Measurements from ENCODE around the gene ERCC5.

The ERCC5 gene

DNA sequence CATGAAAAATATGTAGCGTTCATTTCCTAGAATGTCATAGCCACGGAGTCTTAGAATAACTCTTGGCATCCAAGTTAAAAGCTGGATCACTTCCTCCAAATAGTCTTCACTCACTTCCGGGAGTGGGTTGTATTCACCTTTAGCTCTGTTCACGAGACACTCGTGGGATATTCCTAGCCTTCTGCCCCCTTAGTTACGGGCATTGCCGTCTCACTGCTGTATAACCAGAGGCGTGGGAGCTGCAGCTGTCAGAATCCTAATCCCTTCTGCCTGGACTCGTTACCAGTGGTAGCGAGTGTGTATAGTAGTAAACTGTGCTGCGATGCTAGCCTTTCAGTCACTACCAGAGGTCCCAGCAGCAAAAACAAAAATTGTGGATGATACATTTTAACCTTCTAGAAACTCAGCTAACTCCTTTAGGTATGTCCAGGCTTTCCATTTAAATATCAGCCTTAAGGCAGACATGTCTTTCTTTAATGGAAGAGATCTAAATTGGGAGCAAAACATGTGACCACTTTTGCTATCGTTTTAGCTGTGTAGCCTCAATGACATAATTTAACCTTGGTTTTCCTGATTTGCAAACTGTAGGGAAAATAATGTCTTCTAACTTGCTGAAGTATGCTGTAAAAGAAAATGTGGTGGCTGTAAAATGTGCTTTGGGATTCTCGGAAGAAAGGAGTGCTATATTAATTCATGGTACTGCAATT, 34.1 kb downstream of the ERCC5 start:
- Mint-ChIP-seq H3K27ac (no peak overlapping the region), H3K36me3 (ENCODE audit: low read depth) (peaks cover 35% of the 10 kb centered on the region), H3K4me1 (ENCODE audit: low read depth) (no peaks in the 10 kb centered on the region), H3K27me3 (no peaks in the 10 kb centered on the region), H3K9me3 (no peaks in the 10 kb centered on the region), H3K4me3 (no peak overlapping the region)
- intact Hi-C loops (cut with micrococcal nuclease) = no loop called here

DNA sequence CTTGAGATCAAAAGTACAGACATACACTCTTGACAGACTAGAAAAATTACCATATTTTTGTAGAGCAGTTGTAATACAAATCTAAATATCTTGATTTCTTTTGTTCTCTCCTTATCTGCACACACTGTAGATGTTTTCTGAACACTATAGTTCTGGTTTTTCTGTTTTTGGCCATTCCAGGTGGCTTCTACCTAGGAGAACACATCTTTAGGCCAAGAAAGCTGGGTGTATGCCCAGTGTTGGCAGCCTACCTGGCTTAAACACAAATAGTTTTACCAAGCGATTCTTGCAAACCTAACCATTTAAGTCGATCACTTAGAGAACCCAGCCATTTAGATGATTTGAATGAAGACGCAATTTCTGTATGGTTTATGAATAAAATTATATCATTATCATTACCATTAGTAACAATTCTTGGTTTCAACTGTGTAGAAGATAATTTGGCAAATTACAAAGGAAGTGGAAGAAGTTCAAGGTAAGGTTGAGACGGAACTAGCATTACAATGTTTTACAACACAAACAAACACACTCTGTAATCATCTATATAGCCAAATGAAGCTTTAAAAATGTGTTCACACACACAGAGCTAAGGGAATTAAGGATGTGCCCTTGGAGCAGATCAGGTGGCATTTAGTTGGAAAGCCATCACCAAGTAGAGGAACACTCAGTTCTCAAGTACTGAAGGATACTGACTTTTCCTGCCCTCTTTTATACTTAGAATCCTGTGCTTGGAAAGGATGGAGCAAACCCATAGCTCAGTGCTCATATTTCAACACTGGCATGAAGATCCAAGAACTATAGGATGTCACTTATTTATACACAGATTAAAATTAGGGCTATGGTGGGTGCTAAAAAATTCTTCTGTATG, 36.2 kb downstream of the ERCC5 start:
- Mint-ChIP-seq H3K27me3 (no peaks in the 10 kb centered on the region), H3K27ac (no peak overlapping the region), H3K4me1 (ENCODE audit: low read depth) (no peaks in the 10 kb centered on the region), H3K4me3 (no peak overlapping the region), H3K9me3 (no peaks in the 10 kb centered on the region), H3K36me3 (ENCODE audit: low read depth) (peaks cover 14% of the 10 kb centered on the region)
- intact Hi-C loops (cut with micrococcal nuclease) = no loop called here

DNA sequence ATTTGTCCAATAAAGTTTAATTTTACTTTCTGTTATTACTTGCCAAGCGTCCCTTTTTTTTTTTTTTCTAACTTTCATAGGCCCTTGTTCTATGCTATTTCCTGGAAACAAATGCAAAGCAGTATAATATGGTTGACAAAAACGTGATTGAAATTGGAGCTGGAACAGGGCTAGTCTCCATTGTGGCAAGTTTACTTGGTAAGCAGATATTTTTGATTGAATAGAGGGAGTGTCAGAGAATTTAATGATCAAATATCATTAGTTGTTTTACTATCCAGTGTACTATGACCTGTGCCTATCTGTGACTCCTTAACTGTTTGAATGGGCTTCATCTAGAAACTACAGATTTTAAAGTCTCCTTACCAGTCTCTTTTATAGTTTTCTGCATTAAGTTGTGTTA, 46.7 kb downstream of the ERCC5 start:
- Mint-ChIP-seq H3K27ac (no peak overlapping the region), H3K9me3 (no peaks in the 10 kb centered on the region), H3K27me3 (no peaks in the 10 kb centered on the region), H3K4me3 (no peak overlapping the region), H3K4me1 (ENCODE audit: low read depth) (no peaks in the 10 kb centered on the region), H3K36me3 (ENCODE audit: low read depth) (no peaks in the 10 kb centered on the region)
- intact Hi-C loops (cut with micrococcal nuclease) = no loop called here

DNA sequence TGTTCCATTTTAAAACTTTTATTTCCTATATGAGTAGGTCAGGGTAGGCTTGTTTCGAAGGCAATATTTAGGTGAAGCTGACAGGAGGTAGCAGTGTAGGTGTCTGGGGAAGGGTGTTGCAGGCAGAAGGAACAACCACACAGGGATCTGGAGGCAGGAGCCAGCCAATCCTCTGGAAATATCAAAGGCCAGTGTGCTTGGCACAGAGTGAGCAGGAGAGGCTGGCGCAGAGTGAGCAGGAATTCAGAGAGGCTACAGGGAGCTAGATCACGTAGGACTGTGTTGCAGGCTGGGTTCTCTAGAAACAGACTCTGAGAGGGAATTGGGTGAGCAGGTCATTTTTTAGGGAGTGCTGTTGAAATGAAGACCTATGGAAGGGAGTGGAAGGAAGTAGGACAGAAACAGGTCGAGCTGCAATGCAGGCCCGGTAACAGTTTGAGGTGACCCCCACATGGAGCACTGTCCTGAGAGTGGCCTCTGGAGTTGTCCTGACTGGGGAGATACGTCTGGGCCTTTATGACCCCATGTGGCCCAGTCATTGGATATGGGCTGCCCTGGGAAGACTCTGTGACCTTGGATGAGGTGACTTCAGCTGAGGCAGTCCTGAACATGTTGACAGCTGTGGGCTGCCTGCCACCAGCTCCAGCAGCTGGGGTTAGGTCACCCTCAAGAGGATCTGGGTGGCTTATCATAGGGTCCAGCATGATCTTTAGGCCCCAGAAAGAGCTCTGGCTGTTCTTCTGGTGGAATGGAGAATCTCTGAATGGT, 51.7 kb downstream of the ERCC5 start:
- Mint-ChIP-seq H3K27ac (no peak overlapping the region), H3K27me3 (no peaks in the 10 kb centered on the region), H3K4me3 (no peak overlapping the region), H3K4me1 (ENCODE audit: low read depth) (no peaks in the 10 kb centered on the region), H3K9me3 (no peaks in the 10 kb centered on the region), H3K36me3 (ENCODE audit: low read depth) (no peaks in the 10 kb centered on the region)
- intact Hi-C loops (cut with micrococcal nuclease) = no loop called here

DNA sequence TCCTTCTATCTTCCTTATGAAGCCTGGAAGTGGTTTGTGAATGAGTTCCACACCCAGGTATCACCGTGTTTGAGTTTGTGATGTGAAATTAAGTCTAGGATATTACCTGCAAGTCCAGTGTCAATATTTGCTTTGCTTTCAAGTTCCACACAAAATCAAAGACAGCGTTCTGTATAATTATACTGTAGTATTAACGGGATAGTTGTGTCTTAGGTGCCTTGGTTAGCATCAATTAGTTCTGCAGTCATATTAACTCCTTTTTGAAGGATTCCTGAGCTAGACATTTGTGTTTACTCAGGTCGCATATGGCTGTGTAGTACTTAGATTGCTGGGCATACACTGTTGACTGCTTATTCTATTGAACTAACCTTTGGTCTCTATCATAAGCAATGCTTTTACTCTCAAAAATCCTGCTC, 54.4 kb downstream of the ERCC5 start:
- intact Hi-C loops (cut with micrococcal nuclease) = no loop called here
- Mint-ChIP-seq H3K27me3 (no peaks in the 10 kb centered on the region), H3K4me1 (ENCODE audit: low read depth) (no peaks in the 10 kb centered on the region), H3K4me3 (no peak overlapping the region), H3K9me3 (no peaks in the 10 kb centered on the region), H3K27ac (no peak overlapping the region), H3K36me3 (ENCODE audit: low read depth) (no peaks in the 10 kb centered on the region)

DNA sequence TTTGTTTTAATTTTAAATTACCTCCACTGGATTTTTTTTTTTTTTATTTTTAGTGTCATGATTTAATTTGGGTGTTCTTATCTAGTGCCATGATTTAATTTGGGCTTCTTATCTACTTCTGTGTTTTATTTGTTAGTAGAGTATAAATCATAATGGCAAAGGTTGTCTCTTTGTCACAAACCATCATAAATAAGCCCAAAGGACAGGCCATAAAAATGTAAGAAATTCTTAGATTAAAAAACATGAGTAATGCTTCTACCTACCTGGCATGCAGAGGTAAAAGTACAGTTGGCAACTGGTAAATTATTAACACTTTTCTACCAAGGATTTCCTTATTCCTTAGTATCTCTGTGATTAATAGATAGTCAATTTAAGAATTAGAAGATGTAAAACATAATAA, 55.2 kb downstream of the ERCC5 start:
- intact Hi-C loops (cut with micrococcal nuclease) = no loop called here
- H3K27me3 Mint-ChIP-seq = no peaks in the 10 kb centered on the region
- no peak overlapping the region for H3K4me3 Mint-ChIP-seq
- no peak overlapping the region for H3K27ac Mint-ChIP-seq
- H3K9me3 Mint-ChIP-seq = no peaks in the 10 kb centered on the region
- H3K36me3 Mint-ChIP-seq (ENCODE audit: low read depth) = no peaks in the 10 kb centered on the region
- no peaks in the 10 kb centered on the region for H3K4me1 Mint-ChIP-seq (ENCODE audit: low read depth)

- intact Hi-C loops (cut with micrococcal nuclease) = no loop called here
- Mint-ChIP-seq H3K27me3 (no peaks in the 10 kb centered on the region), H3K4me3 (no peak overlapping the region), H3K9me3 (no peaks in the 10 kb centered on the region), H3K36me3 (ENCODE audit: low read depth) (no peaks in the 10 kb centered on the region), H3K4me1 (ENCODE audit: low read depth) (no peaks in the 10 kb centered on the region), H3K27ac (no peak overlapping the region)
These were observed 55.9 kb downstream of the ERCC5 start for GRCh38 chr13:102901615-102902305.

DNA sequence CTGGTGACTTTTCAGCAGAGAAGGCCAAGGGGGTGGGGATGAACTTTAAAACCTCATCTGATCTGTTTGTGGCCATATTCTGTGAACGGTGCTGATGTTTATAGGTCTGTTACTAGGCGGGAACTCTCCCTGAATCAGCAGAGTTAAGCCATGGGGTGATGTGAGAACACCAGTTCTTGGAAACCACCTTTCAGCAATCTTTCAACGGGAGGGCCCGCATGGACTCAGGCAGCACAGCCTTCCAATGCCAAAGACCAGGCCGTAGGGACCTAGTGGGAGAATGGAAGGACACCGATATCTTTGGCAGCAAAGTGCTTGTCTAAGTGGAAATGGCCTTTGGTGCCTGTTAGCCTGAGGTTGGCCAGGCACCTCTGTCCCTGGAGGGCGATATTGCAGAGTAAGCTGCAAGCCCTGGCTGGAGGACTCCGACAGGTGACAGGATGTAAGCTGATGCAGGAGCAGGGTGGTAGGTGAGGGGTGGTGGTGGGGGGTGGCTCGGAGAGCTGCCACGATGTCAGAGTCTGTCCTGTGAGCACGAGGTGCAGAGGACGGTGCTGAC, 57.0 kb downstream of the ERCC5 start:
- H3K36me3 Mint-ChIP-seq (ENCODE audit: low read depth) = no peaks in the 10 kb centered on the region
- intact Hi-C loops (cut with micrococcal nuclease) = no loop called here
- no peak overlapping the region for H3K27ac Mint-ChIP-seq

GRCh38 chr13:102903659-102904407, 58.0 kb downstream of the ERCC5 start:
- H3K36me3 Mint-ChIP-seq (ENCODE audit: low read depth) = no peaks in the 10 kb centered on the region
- intact Hi-C loops (cut with micrococcal nuclease) = no loop called here
- H3K9me3 Mint-ChIP-seq = no peaks in the 10 kb centered on the region
- H3K27ac Mint-ChIP-seq = no peak overlapping the region
- H3K4me3 Mint-ChIP-seq = no peak overlapping the region
- no peaks in the 10 kb centered on the region for H3K4me1 Mint-ChIP-seq (ENCODE audit: low read depth)
- H3K27me3 Mint-ChIP-seq = no peaks in the 10 kb centered on the region

More for the DNA sequence above, 57.0 kb downstream of the ERCC5 start:
- no peak overlapping the region for H3K4me3 Mint-ChIP-seq
- H3K4me1 Mint-ChIP-seq (ENCODE audit: low read depth) = no peaks in the 10 kb centered on the region
- H3K9me3 Mint-ChIP-seq = no peaks in the 10 kb centered on the region
- no peaks in the 10 kb centered on the region for H3K27me3 Mint-ChIP-seq

DNA sequence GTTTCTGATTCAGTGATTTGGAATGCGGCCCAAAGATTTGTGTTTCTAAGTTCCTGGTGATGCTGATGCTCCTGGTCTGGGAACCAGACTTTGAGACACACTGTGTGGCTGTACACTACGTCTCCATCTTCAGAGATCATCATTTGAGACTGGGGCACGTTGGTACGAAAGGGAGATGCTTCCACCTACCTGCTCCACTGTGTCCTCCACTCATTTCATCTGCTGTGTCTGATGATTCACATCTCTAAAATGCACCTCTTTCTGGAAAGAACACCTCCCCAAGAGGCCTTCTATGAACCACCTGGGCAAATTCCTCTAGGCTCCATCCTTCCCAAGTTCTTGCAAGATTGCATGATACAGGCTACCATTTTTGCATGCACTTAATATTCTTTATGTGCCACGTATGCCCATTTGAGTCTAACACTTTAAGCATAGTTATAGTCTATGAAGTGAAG, 58.6 kb downstream of the ERCC5 start:
- Mint-ChIP-seq H3K9me3 (no peaks in the 10 kb centered on the region), H3K4me1 (ENCODE audit: low read depth) (no peaks in the 10 kb centered on the region), H3K27me3 (no peaks in the 10 kb centered on the region), H3K27ac (no peak overlapping the region), H3K4me3 (no peak overlapping the region), H3K36me3 (ENCODE audit: low read depth) (no peaks in the 10 kb centered on the region)
- intact Hi-C loops (cut with micrococcal nuclease) = no loop called here

DNA sequence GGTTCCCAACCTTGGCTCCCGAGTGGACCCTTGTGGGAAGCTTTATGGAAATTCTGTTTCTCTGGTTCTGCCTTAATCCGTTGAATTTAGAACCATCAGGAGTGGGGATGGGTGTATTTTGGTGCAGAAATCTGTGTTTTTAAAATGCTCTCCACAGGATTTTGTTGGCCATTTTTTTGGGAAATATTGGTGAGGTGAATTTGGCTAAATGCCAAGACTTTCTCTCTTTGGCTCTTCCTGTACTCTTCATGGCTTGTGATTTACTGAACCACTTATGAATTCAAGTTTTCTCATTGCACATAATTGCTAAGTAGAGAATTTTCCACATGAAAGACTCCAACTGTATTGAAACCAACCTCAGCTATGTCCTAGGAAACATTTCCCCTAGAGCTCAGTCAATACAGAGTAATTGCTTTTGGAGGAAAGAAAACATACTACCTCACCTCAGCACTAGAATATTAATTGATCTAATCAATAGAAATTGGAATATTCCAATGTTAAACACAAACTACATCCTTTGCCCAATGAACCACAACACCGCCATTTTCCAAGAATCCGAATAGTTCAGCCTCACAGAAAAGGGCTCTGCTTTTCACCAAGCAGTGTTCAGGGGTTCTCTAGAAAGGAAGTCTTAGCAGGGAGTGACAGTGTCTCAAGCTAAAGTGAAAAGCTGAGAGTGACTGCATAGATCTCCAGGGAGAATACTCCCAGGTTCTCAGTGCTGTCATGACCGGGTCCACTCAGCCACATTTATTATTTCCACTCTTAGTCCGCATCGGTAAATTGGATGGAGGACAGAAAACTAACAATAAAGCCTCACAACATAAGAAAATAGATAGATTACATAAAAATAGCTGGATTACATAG, 60.3 kb downstream of the ERCC5 start:
- no peaks in the 10 kb centered on the region for H3K36me3 Mint-ChIP-seq (ENCODE audit: low read depth)
- H3K9me3 Mint-ChIP-seq = no peaks in the 10 kb centered on the region
- H3K27me3 Mint-ChIP-seq = no peaks in the 10 kb centered on the region
- intact Hi-C loops (cut with micrococcal nuclease) = no loop called here
- no peaks in the 10 kb centered on the region for H3K4me1 Mint-ChIP-seq (ENCODE audit: low read depth)
- H3K4me3 Mint-ChIP-seq = no peak overlapping the region
- no peak overlapping the region for H3K27ac Mint-ChIP-seq

DNA sequence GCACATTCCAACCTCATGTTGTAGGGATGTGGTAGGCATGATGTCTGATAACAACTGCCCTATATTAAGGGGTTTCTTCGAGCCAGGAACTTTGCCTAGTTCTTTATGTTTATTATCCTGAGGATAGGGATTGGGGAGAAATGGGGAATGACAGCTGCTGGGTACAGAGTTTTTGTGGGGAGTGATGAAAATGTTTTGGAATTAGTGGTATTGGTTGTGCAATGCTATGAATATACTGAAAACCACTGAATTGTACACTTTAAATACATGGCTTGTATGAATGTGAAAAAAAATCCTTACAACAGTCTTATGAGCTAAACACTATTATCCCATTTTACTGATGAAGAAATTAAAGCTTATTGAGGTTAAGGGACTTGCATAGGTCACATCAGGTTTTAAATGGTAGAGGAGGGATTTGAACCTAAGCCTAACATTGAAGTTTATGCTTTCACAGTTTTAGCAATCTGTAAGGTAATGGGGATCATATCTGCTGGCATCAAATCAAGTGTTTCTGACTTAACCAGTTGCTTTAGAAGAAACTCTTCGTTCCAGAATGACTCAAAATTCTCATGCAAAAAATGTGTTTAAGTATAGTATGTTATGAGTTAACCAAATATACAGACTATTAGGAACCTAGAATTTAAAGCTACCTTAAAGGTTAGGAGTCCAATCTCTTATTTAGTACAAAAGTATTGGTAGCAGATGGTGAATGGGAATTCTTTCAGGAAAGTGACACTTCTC, 61.4 kb downstream of the ERCC5 start:
- H3K4me3 Mint-ChIP-seq = no peak overlapping the region

More for the DNA sequence above, 61.4 kb downstream of the ERCC5 start:
- Mint-ChIP-seq H3K36me3 (ENCODE audit: low read depth) (no peaks in the 10 kb centered on the region), H3K27me3 (no peaks in the 10 kb centered on the region), H3K9me3 (no peaks in the 10 kb centered on the region), H3K4me1 (ENCODE audit: low read depth) (no peaks in the 10 kb centered on the region), H3K27ac (no peak overlapping the region)
- intact Hi-C loops (cut with micrococcal nuclease) = no loop called here

Data from dendritic cell treated with granulocyte-macrophage colony-stimulating factor and Interleukin-4, amounts not matched to agents 40 ng/mL and 50 ng/mL, for 4 days (primary cell).